Activated naive CD4-positive, alpha-beta T cell treated with anti-CD3 and anti-CD28 coated beads, Interleukin-2, amount 50 U/mL, for 16 hours (primary cell): ENCODE data around the gene CYBA.

Source experiments
- DNase-seq: peaks from one replicate; pipeline ENCODE4 v3.0.0-alpha.2; 2020

The CYBA gene

DNA sequence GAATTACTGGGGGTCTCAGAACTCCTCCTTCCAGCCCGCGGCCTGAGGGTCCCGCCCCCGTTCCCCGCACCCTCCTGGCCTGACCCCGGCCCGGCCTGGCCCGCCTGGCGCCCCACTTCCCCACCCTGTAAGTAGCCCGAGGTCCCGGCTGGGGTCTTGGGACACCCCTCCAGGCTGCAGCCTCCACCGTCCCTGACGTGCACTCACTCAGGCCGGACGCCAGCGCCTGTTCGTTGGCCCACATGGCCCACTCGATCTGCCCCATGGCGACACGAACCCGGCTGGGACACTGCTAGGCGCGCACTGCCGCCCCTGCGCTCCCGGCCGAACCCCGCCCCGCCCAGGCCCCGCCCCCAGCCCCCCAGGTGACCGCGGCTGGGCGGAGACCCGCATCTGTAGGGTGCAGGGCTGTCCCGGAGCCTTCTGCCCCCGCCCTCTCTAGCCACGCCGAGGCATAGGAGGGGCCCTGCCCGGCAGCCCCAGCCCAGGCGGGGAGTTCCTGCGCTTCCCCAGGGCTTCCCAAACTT, at the start of gene CYBA:
Gene CYBA (minus strand): TSS at position 305 of the 527 bp plus-strand sequence. CDS start 40 bp downstream, at position 265.
- peak; percentile 73 for DNase-seq

DNA sequence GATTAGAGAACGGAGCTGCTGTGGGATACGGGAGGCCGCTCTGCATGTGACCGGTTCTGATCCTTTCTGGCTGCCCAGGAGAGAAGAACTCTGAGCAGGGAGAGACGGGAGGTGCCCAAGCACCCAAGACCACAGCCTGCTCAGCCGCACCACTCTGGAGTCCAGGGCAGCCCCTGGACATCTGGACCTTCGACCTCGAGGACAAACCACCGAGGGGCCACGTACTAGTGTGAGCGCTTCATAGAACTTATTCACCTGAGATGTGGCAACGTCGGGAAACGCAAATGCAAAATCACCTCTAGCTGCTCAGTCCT, 49.4 kb upstream of the CYBA start:
- no peak for DNase-seq

DNA sequence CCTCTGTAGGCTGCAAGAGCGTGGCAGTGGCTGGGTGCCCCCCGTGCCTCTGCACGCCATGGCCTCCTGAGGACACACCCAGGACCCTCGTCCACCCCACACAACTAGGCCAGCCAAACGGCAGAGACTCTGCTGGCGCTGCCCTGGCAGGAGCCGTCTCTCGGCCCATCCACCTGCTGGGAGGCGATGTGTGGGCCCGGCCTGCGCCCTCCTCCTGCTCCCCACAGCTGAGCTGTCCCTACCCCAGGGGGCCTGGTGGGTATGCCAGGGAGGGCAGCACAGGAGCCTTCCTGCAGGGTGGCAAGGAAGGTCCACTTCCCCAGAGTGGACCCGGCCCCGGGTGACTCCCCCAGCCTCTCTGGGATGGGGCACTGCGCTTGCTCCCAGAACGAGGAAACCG, 48.3 kb upstream of the CYBA start:
- no peak for DNase-seq

DNA sequence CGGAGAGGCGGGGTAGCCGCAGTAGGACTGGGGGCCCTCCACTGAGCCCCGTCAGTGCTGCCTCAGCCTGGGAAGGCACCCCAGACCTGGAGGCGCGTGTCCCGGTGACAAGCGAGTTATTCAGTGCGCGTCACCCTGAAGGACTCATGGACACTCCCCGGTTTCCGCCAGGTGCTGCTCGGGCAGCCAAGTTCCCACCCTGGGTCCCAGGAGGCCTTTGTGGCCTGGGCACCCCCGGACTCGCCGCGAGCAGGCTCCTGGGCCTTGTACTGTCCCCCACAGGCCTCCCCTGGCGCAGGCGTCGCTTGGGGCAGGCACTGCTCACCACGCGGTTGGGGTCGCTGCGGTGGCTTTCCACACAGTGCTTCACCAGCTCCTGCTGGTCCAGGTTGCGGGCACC, 47.8 kb upstream of the CYBA start:
- DNase-seq = no peak

DNA sequence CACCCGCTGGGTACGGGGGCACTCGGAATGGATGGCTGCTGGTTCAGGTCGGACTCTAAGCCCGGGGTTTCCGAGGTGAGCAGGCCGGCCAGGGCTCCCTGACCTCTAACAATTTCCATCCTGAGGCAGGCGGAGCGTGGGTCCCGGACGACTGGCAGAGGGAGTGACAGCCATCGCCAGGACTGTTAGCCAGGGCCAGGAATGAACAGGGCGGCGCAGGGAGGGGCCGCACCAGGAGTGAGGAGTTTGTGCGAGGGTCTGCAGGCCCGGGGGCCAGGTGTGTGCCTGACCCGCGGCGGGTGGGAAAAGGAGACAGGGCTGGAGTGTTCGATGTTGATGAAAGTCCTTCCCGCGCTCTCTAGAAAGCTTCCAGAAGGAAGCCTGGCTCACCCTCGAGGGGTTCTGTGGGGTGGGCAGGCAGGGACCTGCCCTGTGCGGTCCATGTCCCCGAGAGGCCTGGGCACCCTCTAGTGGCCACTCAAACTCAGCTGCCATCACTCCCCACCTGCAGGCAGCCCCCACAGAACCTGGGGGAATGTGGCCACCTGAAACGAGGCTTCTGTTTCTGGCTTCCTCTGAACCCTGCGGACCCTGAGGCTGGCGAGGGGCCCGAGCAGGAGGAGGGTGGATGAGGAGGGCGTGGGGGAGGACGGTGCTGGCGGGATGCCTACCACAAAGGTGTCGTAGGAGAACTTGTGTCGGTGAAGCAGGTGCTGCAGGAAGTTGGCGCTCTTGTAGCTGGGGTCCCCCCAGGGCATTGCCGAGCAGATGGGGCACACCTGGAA, 47.2 kb upstream of the CYBA start:
- no peak for DNase-seq

DNA sequence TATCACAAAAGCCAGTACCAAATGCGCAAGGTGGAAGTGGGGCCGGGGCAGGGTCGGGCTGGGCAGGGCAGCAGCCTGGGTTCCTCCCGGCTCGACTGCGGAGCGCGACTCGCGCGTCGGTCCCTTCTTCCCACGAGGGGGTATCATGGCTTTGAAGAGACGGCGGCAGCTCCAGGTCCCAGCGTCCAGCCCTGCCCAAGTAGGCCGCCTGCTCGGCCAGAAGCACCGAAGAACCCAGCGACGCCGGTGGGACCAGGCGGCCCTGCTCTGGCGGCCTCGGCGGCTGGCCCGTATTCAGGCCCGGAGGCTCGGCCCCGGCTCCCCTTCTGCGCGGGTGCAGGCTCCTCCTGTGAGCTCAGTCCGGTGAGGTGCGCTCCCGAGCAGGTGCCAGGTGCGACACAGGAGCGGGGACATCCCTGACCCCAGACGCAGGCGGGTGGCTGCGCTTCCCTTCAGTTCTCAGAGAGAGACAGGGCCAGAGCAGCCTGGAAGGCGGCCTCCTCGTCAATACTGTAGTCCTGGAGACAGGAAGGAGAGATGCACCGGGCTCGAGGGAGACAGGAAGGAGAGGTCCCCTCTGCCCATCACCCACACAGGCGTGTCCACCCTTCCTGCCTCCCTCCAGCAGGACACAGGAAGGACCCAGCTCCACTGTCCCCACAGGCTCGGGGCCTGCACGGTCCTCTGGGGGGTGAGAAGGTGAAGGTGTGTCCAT, 46.4 kb upstream of the CYBA start:
- DNase-seq = no peak

DNA sequence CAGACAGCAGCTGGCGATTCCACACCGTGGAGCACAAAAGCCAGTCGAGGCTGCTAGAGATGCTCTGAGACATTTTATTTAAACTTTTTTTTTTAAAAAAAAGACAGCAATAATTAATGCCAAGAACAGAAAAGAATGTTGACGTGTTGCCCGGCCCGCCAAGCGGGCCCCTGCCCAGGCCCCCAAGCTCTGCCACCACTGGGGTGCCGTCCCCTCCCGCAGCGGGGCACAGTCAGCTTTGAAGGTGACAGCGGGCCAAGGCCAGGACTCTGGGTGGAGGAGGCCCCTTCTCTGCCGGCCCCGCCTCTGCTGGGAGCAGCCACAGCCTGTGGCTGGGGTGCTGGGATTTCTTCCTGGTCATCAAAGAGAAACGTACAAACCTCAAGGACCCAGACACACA, 45.6 kb upstream of the CYBA start:
- no peak for DNase-seq

DNA sequence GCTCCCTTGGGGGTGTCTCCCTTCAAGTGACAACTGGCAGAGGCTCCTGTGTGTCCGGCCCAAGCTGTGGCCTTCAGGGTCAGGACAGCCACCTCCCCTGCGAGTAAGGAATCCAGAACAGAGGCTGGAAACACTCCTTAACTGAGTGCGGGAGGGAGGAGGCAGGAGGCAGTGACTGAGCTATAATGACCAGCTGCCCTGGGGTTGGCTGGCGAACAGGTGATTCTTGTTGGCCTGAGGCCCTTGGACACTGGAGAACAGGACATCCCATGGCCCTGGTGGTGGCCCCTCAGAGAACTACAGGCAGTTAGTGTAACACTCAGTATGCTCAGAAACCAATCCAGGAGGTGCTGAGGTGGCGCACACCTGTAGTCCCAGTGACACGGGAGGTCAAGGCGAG, 44.9 kb upstream of the CYBA start:
- DNase-seq = no peak

DNA sequence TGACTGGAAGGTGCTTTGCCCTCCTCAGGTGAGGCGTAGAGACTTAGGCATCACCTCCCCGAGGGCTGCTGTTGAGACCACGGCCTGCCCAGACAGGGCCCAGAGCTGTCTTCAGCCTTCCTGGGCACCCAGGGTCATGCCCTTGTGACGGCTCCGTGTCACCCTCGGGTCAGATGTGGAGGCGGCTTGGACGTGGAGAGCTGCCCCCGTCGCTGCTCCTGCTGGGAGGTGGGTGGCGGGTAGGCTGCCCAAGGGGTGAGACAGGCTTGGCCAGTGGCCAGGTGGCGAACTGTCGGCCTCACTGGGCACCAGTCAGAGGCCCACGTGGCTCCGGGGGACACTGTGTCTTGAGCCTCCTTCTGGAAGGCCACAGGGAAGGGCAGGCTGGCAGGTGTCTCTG, 44.4 kb upstream of the CYBA start:
- no peak for DNase-seq

DNA sequence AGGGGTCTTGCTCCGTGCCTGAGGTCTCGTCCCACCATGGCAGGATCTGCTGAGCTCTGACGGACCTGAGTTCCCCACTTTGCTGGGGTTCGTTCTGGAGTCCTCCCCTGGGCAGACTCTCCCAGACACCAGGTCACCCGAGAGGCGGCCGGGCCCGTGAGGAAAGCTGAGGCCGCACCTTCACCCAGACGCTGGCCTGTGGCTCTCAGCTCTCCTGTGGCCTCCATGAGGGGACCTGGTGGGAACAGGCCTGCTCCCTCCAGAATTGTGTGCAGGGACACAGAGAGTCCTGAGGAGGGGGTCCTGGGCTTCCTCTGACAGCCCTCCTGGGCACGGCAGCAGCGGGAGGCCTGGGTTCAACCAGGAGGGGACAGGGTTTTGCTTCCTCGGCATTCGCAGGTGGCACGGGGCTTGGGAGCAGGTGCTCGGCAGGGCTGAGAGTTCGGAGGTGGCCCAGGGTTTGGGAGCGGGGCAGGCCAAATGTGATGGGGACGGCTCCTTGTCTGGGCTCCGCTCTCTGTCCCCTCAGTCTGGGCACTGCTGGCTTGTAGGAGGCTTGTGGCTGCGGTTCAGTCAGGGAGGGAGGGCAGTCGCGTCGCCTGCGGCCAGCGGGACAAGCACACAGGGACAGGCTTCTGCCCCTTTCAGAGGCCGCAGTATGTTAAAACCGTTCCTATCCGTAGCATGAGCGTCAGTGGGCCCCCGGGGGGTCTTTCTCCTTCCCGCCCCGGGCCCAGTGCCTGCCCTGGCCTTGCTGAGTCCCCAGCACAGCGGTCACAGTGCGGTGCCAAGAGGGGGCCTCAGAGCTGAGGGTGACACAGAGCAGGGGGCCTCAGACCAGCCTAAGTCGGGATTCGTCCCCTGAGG, 43.6 kb upstream of the CYBA start:
- DNase-seq = no peak

DNA sequence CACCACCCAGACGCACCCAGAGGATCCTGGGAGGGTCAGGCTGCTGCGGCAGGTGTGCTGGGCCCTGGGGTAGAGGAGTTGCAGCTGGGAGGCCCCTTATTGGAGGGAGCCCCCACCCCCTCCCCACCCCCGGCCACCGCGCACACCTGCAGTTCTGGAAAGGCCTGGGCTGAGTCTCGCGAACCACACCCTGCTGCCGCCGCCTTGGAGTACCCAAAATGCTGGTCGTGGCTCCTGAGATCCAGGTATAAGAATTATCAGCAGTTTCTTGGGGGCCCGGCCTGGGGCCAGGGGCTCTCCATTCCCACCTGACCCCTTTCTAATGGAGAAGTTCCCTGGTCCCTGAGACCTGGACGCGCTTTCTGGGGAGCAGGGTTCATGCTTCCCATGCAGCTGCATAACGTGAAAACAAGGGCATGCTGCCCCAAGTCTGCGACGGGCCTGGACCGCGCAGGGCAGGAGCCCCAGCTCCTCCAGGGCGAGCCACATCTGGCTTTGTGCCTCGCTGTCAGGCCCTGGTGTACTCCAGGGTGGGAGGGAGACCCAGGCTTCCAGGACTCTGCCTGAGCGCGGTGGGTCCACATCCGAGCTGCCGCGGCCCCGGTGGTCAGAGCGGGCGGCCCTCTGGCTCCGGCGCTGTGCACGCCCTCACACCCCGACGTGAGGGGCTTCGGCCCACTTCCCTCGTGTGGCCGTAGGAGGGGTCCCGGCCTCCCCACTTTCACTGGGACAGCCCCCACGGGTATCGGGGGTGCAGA, 42.7 kb upstream of the CYBA start:
- no peak for DNase-seq

DNA sequence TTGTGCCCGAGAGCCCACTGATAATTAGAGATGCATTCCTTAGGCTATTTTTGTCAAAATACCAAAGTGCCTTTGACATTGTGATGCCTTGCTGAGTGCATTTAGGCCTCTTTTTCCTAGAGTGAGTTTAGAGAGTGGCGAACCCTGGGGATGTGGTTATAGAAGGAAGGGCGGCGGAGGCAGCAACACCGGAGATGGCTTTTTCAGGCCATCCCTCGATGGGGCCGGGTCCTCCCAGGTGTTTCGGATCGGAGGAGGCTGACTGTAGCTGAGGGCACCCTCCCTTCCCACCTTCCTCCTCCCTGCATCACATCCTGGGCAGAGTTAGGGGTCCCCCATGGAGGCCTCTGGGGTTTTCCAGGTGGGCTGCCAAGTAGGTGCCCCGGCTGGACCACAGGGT, 42.0 kb upstream of the CYBA start:
- DNase-seq = no peak

DNA sequence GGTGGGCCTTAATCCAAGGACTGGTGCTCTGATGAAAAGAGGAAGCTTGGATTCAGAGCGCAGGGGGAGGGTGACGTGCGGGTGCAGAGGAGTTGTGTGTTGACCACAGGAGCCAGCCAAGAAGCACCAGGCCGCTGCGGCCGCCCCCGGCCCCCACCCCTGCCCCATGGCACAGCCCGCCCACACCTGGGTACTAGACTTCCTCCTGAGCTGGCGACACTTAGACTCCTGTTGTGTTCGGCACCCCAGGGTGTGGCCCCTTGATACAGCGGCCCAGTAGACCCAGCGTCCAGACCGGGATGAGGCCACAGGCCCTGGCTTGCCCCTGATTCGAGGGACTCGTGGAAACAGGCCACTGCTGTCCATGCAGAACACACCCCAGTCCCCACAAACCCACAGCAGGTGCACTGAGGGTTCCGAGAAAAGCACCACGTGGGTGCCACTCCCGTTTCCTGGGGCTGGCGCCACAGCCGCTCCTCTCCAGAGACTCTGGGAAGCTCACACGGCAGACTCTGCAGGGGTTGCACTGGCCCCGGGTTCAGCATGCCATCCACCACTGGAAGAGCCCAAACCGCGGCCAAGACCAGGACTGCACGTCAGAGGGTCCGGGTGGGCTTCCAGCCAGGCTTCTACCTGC, 41.2 kb upstream of the CYBA start:
- DNase-seq = no peak

DNA sequence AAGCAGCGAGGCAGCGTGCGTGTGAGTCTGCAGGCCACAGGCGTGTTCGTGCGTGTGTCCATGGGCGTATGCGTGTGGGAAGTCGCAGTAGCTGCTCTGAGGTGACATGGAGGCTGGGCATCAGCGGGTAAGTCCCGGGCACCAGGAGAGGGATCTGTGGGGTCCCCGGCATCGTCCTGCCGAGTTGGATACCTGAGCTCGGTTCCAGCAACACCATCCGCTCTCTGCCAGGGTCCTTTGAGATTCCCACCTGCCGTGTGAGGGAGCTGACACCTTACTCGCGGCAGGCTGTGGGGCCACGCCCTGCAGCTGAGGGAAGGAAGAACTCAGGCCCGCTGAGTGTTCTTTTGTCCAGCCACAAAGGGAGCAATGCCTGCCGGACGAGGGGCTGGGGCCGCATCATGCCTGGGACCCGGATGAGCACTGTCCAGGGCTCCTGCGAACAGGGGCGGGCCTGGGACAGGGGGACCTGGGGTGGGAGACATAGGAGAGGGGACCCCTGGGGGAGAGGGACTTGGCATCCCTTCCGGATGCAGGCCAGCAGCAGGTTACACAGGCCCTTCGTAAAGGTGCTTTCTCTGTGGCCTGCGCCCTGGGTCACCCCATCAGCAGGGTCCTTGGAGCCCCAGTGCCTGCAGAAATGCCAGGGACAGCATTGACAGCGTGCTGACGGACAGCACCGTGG, 40.4 kb upstream of the CYBA start:
- DNase-seq = no peak

DNA sequence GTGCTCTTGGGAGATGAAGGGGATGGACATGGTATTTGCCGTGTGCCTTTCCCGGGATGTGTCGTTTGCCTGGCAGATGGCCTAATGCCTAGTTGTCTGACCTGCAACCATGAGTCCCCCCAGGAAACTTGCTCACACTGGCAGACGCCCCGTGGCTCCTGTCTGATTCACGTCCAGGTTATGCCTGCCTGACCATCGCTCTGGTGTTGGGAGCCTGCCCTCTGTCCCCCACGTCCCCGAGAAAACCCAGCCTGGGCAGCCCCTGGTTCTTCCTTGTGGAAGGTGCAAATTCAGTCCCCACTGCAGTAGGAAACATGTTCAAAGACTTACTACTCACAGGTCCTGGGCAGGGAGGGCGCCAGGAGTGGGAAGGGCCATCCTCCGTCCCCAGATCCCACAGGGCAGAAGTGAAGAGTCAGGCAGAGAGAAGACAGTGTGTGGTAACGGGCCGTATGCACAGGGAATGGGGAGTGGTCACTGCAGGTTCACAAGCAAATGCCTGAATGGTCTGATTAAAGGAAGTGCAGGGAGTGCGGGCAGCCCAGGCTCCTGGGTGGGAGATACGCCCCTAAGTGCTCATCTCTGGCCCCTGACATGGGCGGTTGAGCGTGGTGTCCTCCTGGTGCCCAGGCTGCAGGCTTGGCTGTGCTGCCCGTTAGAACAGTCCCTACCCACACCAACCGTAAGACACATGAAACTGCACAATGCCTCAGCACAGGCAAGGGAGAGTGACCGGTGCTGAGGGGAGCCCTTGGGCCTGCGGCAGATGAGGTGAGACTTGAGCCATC, 39.7 kb upstream of the CYBA start:
- DNase-seq = no peak

DNA sequence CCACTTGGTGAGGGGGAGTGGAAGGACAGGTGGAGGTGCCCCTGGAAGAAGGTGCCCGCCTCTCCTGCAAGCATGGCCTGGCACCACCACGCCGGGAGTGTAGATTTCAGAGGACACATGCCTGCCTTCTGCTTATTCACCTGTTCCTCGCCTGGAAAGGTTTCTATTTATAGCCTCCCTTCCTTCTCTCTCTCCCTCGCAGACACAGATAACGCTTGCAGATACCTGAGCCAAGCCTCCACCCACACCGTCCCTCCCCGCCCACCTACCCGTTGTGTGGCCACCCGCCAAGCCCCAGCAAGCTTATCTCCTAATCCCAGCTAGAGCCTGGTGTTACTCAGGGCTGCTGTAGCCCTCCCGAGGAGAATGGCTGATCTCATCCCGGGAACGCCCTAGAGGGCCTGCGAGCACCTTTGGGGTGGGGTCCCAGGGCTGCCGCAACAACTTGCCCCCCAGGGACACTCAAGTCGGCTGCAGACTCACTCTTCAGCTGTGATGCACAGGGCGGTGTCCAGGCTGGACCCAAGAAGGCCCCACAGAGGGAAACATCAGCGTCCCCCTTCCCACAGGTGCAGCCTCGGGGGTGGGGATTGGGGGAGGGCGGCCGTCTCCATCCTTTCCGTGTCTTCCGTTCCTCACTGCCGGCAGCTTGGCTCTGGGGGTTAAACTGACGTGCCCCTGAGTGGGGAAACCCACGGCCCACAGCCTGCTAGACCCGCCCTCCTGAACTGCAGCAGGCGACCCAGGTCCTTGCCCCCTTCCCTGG, 37.3 kb upstream of the CYBA start:
- no peak for DNase-seq

DNA sequence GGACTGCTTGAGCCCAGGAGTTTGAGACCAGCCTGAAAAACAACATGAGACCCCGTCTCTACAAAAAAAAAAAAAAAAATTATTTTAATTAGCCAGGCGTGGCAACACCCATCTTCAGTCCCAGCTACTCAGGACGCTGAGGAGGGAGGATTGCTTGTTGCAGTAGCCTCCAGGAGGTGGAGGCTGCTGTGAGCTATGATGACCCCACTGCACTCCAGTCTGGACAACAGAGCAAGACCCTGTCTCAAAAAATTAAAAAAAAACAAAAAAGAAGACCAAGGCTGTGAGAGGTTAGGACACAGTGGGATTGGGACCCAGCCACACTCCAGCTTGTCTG, 36.8 kb upstream of the CYBA start:
- no peak for DNase-seq

DNA sequence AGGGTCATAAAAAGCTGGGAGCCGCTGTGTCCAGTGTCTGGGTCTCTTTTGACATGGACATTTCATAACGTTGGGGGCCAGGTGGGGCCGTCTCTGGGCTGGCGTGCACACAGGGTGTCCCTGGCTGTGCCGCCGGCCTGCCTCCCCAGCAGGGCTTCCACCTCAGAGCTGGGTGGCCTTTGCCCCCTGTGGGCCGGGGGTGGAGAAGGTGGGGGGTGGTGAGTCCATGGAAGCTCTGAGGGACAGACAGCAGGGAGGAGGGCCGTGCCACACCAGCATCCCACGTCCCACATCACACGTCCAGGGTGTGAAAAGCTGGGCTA, 36.4 kb upstream of the CYBA start:
- no peak for DNase-seq

DNA sequence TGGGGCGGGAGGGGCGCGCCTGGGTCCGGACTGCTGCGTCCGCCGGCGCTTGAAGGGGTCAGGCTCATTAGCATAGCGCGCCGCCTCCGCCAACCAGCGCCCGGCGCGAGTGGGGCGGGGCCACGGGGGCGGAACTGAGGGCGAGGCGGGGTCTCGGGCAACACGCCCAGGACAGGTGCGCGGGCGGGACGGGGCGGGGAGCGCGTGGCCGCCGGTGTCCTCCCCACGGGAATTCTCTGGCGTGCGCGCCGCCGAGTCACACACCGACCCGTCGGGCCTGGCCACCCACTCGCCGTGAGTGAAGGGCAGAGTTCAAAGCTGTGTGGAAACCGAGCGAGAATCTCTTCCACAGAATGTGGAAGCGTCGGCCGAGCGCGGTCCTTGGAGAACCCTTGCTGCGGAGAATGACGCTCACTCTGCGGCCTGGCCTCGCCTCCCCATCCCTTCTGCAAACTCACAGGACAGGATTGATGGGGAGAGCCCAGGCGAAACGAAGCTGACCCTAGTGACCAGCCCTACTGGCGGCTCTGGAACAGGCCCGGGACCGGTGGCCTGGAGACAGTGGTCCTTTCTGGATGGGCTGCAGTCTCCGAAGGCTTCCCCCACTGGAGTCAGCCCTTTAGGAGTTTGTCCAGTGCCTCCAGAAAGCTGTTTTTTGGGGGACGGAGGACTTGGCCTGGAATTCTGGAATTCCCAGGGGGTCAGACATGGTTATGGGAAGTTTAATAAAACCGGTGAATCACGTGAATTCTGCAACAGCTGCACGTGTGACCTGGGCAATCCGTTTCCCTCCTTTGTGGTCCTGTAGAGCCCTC, 35.8 kb upstream of the CYBA start, which contains the start of gene SNAI3:
Gene SNAI3 (minus strand): TSS at position 69 of the 815 bp plus-strand sequence. CDS start 101 bp downstream, outside the sequence.
- DNase-seq = peak; percentile 86
